Measurements from ENCODE around the gene AKIP1. TPM values are rescaled to one million over a fixed set of nuclear protein-coding genes. Genes with fewer than 3 reads are reported as not detected.

AKIP1 gene
- total and polyA plus RNA-seq, 2 donors (not counting 3 experiments of a cell fraction or from before 2014, with no cell fraction given): 21.9 to 32.4 TPM

- Histone ChIP-seq H3K27me3 (ENCODE audit: control insufficient read depth in 2 of 2, insufficient read depth in 2 of 2, low read length in 2 of 2) (no peaks in the 10 kb centered on the region), H4K20me1 (replicated peaks; ENCODE audit: control insufficient read depth, extremely low read depth, insufficient read depth, low read length) (no peaks in the 10 kb centered on the region), H2AFZ (ENCODE audit: low read depth, low read length) (no peak overlapping the region), H3K4me1 (ENCODE audit: control insufficient read depth, extremely low read depth, insufficient read depth, low read length) (peaks cover 12% of the 10 kb centered on the region), H3K36me3 (ENCODE audit: control insufficient read depth in 2 of 2, extremely low read depth in 1 of 2, insufficient read depth in 2 of 2, low read length in 2 of 2) (peaks cover 7 to 20% of the 10 kb centered on the region in 2 experiments), H3K9ac (replicated peaks; ENCODE audit: extremely low read depth, insufficient read depth, low read length) (no peak overlapping the region), H3K9me3 (replicated peaks; ENCODE audit: control insufficient read depth, insufficient read depth, low read length) (no peaks in the 10 kb centered on the region), H3K4me2 (ENCODE audit: insufficient read depth, low read length) (no peak overlapping the region), H3K4me3 (replicated peaks in 1 of 3; ENCODE audit: insufficient read depth in 1 of 3, low read depth in 1 of 3, low read length in 3 of 3) (no peak overlapping the region), H3K27ac (ENCODE audit: insufficient read depth, low read depth, low read length) (no peak overlapping the region), H3K9me1 (replicated peaks; ENCODE audit: control insufficient read depth, extremely low read depth, insufficient read depth, low read length) (no peaks in the 10 kb centered on the region), H3K79me2 (ENCODE audit: control insufficient read depth, insufficient read depth, low read length) (peaks cover 3% of the 10 kb centered on the region)
- ChIA-PET CTCF (interaction anchor here (1.0 to 2.3 kb wide), 5 partner anchors 9 to 220 kb away, joined by 3 to 18 read pairs (median 4); no protein-coding TSS in a partner anchor), POLR2A (no interaction called here)
- dilution Hi-C loops (cut with MboI; ENCODE audit: extremely low pct_ligation_motif_present, low sequenced_read_pairs) (no loop called here), intact Hi-C loops (cut with micrococcal nuclease) (loop anchor here (10.0 kb wide), 1 partner anchor 348 kb away; the partner anchor contains the start of gene DENND5A)
- DNase-seq (ENCODE audit: low read depth, low spot score) (peak; percentile 58), FAIRE-seq (no peak)
- no peak for TF ChIP-seq FOS (IDR thresholded peaks at IDR 0.05; ENCODE audit: borderline replicate concordance, insufficient read depth, low read length)
- no peak for TF ChIP-seq CTCF (IDR thresholded peaks at IDR 0.05; ENCODE audit: extremely low read depth in 1 of 2, insufficient read depth in 1 of 2, low read depth in 1 of 2, low read length in 2 of 2)
- no peak for TF ChIP-seq MYC (IDR thresholded peaks at IDR 0.05; ENCODE audit: low read depth, low read length)
- no TSS peak for BruUV-seq (replicated peaks)
These were observed 6.3 kb downstream of the AKIP1 start for GRCh38 chr11:8917157-8917825.

GRCh38 chr11:8922691-8923090, 11.7 kb downstream of the AKIP1 start:
- Histone ChIP-seq H3K4me2 (ENCODE audit: insufficient read depth, low read length) (no peak overlapping the region), H3K79me2 (ENCODE audit: control insufficient read depth, insufficient read depth, low read length) (no peaks in the 10 kb centered on the region), H3K27me3 (ENCODE audit: control insufficient read depth in 2 of 2, insufficient read depth in 2 of 2, low read length in 2 of 2) (no peaks in the 10 kb centered on the region), H4K20me1 (replicated peaks; ENCODE audit: control insufficient read depth, extremely low read depth, insufficient read depth, low read length) (no peaks in the 10 kb centered on the region), H3K36me3 (ENCODE audit: control insufficient read depth in 2 of 2, extremely low read depth in 1 of 2, insufficient read depth in 2 of 2, low read length in 2 of 2) (peaks cover 9 to 22% of the 10 kb centered on the region in 2 experiments), H3K4me1 (ENCODE audit: control insufficient read depth, extremely low read depth, insufficient read depth, low read length) (no peaks in the 10 kb centered on the region), H3K27ac (ENCODE audit: insufficient read depth, low read depth, low read length) (no peak overlapping the region), H3K9me3 (replicated peaks; ENCODE audit: control insufficient read depth, insufficient read depth, low read length) (no peaks in the 10 kb centered on the region), H2AFZ (ENCODE audit: low read depth, low read length) (no peak overlapping the region), H3K9me1 (replicated peaks; ENCODE audit: control insufficient read depth, extremely low read depth, insufficient read depth, low read length) (no peaks in the 10 kb centered on the region), H3K9ac (replicated peaks; ENCODE audit: extremely low read depth, insufficient read depth, low read length) (no peak overlapping the region), H3K4me3 (replicated peaks in 1 of 3; ENCODE audit: insufficient read depth in 1 of 3, low read depth in 1 of 3, low read length in 3 of 3) (no peak overlapping the region)
- CTCF ChIA-PET: interaction anchor here (1.5 to 2.1 kb wide), 2 partner anchors 8 to 37 kb away, joined by 5 to 10 read pairs; no protein-coding TSS in a partner anchor
- DNase-seq (ENCODE audit: low read depth, low spot score): no peak
- TF ChIP-seq POLR2A (IDR thresholded peaks at IDR 0.05; ENCODE audit: low read depth, low read length): no peak
- TF ChIP-seq MAX (IDR thresholded peaks at IDR 0.05; ENCODE audit: insufficient read depth, insufficient read length): no peak
- TF ChIP-seq JUN (IDR thresholded peaks at IDR 0.05; ENCODE audit: borderline replicate concordance, insufficient read depth, insufficient read length, low read depth): no peak
- TF ChIP-seq MYC (IDR thresholded peaks at IDR 0.05; ENCODE audit: low read depth, low read length): no peak
- TF ChIP-seq FOS (IDR thresholded peaks at IDR 0.05; ENCODE audit: borderline replicate concordance, insufficient read depth, low read length): no peak
- TF ChIP-seq GATA2 (IDR thresholded peaks at IDR 0.05; ENCODE audit: insufficient read depth, insufficient read length, low read depth, low read length): no peak
- no peak for TF ChIP-seq CTCF (IDR thresholded peaks at IDR 0.05; ENCODE audit: extremely low read depth in 1 of 2, insufficient read depth in 1 of 2, low read depth in 1 of 2, low read length in 2 of 2)
- TF ChIP-seq EZH2 (IDR thresholded peaks at IDR 0.05; ENCODE audit: borderline replicate concordance, low read depth, low read length, severe bottlenecking): no peak
- no peak for TF ChIP-seq POLR2AphosphoS5 (IDR thresholded peaks at IDR 0.05; ENCODE audit: insufficient read depth, low read depth, low read length)
- FAIRE-seq: no peak
- no TSS peak for BruUV-seq (replicated peaks)
- intact Hi-C loops (cut with micrococcal nuclease): no loop called here
- POLR2A ChIA-PET: no interaction called here
- dilution Hi-C loops (cut with MboI; ENCODE audit: extremely low pct_ligation_motif_present, low sequenced_read_pairs): no loop called here
